ENCODE data around the gene TMEM25.

Gene TMEM25

GRCh38 chr11:118503216-118503615 lies 27.8 kb upstream of the TMEM25 start:
- TF ChIP-seq, protein P1, sequence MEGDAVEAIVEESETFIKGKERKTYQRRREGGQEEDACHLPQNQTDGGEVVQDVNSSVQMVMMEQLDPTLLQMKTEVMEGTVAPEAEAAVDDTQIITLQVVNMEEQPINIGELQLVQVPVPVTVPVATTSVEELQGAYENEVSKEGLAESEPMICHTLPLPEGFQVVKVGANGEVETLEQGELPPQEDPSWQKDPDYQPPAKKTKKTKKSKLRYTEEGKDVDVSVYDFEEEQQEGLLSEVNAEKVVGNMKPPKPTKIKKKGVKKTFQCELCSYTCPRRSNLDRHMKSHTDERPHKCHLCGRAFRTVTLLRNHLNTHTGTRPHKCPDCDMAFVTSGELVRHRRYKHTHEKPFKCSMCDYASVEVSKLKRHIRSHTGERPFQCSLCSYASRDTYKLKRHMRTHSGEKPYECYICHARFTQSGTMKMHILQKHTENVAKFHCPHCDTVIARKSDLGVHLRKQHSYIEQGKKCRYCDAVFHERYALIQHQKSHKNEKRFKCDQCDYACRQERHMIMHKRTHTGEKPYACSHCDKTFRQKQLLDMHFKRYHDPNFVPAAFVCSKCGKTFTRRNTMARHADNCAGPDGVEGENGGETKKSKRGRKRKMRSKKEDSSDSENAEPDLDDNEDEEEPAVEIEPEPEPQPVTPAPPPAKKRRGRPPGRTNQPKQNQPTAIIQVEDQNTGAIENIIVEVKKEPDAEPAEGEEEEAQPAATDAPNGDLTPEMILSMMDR (IDR thresholded peaks at IDR 0.05; ENCODE audit: borderline replicate concordance, extremely low read depth, low read length, poor library complexity, severe bottlenecking), result no peak
- TF ChIP-seq EZH2 (IDR thresholded peaks at IDR 0.05; ENCODE audit: borderline replicate concordance, low read depth, low read length, severe bottlenecking), result no peak
- Histone ChIP-seq H2AFZ (ENCODE audit: low read depth, low read length) (no peak overlapping the region), H3K4me2 (ENCODE audit: insufficient read depth, low read length) (no peak overlapping the region), H3K27ac (ENCODE audit: low read length) (no peak overlapping the region), H3K27me3 (ENCODE audit: insufficient read depth, low read length, poor library complexity) (no peaks in the 10 kb centered on the region), H3K9ac (ENCODE audit: low read depth, low read length) (no peak overlapping the region), H3K79me2 (ENCODE audit: insufficient read depth, low read length) (no peaks in the 10 kb centered on the region), H3K9me3 (ENCODE audit: insufficient read depth, low read length, severe bottlenecking) (no peaks in the 10 kb centered on the region), H3K4me3 (ENCODE audit: low read depth in 1 of 2, low read length in 2 of 2) (no peak overlapping the region), H3K36me3 (ENCODE audit: insufficient read depth, low read length) (peaks cover 99% of the 10 kb centered on the region), H3K4me1 (ENCODE audit: insufficient read depth, low read length) (no peaks in the 10 kb centered on the region), H4K20me1 (ENCODE audit: insufficient read depth, low read length) (peaks cover 10% of the 10 kb centered on the region; the same call in 1 of the 2 replicates)
- DNase-seq (no peak), ATAC-seq (ENCODE audit: insufficient read depth, low read depth) (no peak)

- Histone ChIP-seq H3K27me3 (ENCODE audit: insufficient read depth, low read length, poor library complexity) (no peaks in the 10 kb centered on the region), H2AFZ (ENCODE audit: low read depth, low read length) (no peak overlapping the region), H3K4me2 (ENCODE audit: insufficient read depth, low read length) (no peak overlapping the region), H4K20me1 (ENCODE audit: insufficient read depth, low read length) (no peaks in the 10 kb centered on the region), H3K36me3 (ENCODE audit: insufficient read depth, low read length) (peaks cover 99% of the 10 kb centered on the region), H3K79me2 (ENCODE audit: insufficient read depth, low read length) (no peaks in the 10 kb centered on the region), H3K9me3 (ENCODE audit: insufficient read depth, low read length, severe bottlenecking) (no peaks in the 10 kb centered on the region), H3K9ac (ENCODE audit: low read depth, low read length) (no peak overlapping the region), H3K4me1 (ENCODE audit: insufficient read depth, low read length) (no peaks in the 10 kb centered on the region), H3K27ac (ENCODE audit: low read length) (no peak overlapping the region), H3K4me3 (ENCODE audit: low read depth in 1 of 2, low read length in 2 of 2) (no peak overlapping the region)
- no peak for TF ChIP-seq EZH2 (IDR thresholded peaks at IDR 0.05; ENCODE audit: borderline replicate concordance, low read depth, low read length, severe bottlenecking)
- ATAC-seq (ENCODE audit: insufficient read depth, low read depth) (no peak), DNase-seq (no peak)
These were observed 19.4 kb upstream of the TMEM25 start for GRCh38 chr11:118511601-118512000.

GRCh38 chr11:118514103-118514502 lies 16.9 kb upstream of the TMEM25 start:
- ATAC-seq (ENCODE audit: insufficient read depth, low read depth), result no peak
- no peak overlapping the region for H2AFZ ChIP-seq (ENCODE audit: low read depth, low read length)
- H3K36me3 ChIP-seq (ENCODE audit: insufficient read depth, low read length), result peaks cover 91% of the 10 kb centered on the region
- no peaks in the 10 kb centered on the region for H3K9me3 ChIP-seq (ENCODE audit: insufficient read depth, low read length, severe bottlenecking)
- H3K79me2 ChIP-seq (ENCODE audit: insufficient read depth, low read length), result no peaks in the 10 kb centered on the region
- no peaks in the 10 kb centered on the region for H4K20me1 ChIP-seq (ENCODE audit: insufficient read depth, low read length)
- H3K4me2 ChIP-seq (ENCODE audit: insufficient read depth, low read length), result no peak overlapping the region
- TF ChIP-seq EZH2 (IDR thresholded peaks at IDR 0.05; ENCODE audit: borderline replicate concordance, low read depth, low read length, severe bottlenecking), result no peak
- TF ChIP-seq, protein P1 (IDR thresholded peaks at IDR 0.05; ENCODE audit: borderline replicate concordance, extremely low read depth, low read length, poor library complexity, severe bottlenecking), result no peak
- no peak overlapping the region for H3K27ac ChIP-seq (ENCODE audit: low read length)
- H3K9ac ChIP-seq (ENCODE audit: low read depth, low read length), result no peak overlapping the region
- no peaks in the 10 kb centered on the region for H3K4me1 ChIP-seq (ENCODE audit: insufficient read depth, low read length)
- DNase-seq, result no peak
- no peak overlapping the region for H3K4me3 ChIP-seq (ENCODE audit: low read depth in 1 of 2, low read length in 2 of 2)
- no peaks in the 10 kb centered on the region for H3K27me3 ChIP-seq (ENCODE audit: insufficient read depth, low read length, poor library complexity)

DNA sequence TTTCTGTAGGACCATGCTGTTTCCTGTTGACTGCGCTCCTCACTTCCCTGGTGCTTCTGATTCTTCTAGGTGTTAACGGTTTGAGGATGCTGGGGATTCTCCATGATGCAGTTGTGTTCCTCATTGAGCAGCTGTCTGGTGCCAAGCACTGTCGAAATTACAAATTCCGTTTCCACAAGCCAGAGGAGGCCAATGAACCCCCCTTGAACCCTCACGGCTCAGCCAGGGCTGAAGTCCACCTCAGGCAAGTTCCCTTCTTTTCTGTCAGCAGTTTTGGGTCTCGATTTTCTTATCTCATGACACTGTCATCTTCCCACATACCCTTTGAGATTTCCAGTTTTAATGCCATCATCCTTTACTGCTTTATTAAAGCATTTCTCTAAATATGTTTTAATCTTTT lies 11.4 kb upstream of the TMEM25 start:
- peaks cover 89% of the 10 kb centered on the region for H3K36me3 ChIP-seq (ENCODE audit: insufficient read depth, low read length)
- H4K20me1 ChIP-seq (ENCODE audit: insufficient read depth, low read length), result peaks cover 4% of the 10 kb centered on the region
- H3K27ac ChIP-seq (ENCODE audit: low read length), result no peak overlapping the region
- H3K79me2 ChIP-seq (ENCODE audit: insufficient read depth, low read length), result no peaks in the 10 kb centered on the region
- ATAC-seq (ENCODE audit: insufficient read depth, low read depth) (no peak), DNase-seq (no peak)
- no peak overlapping the region for H3K4me3 ChIP-seq (ENCODE audit: low read depth in 1 of 2, low read length in 2 of 2)
- H3K9me3 ChIP-seq (ENCODE audit: insufficient read depth, low read length, severe bottlenecking), result no peaks in the 10 kb centered on the region
- H3K27me3 ChIP-seq (ENCODE audit: insufficient read depth, low read length, poor library complexity), result no peaks in the 10 kb centered on the region
- no peak overlapping the region for H3K9ac ChIP-seq (ENCODE audit: low read depth, low read length)
- TF ChIP-seq, protein P1 (IDR thresholded peaks at IDR 0.05; ENCODE audit: borderline replicate concordance, extremely low read depth, low read length, poor library complexity, severe bottlenecking), result no peak
- no peak for TF ChIP-seq EZH2 (IDR thresholded peaks at IDR 0.05; ENCODE audit: borderline replicate concordance, low read depth, low read length, severe bottlenecking)
- no peak overlapping the region for H2AFZ ChIP-seq (ENCODE audit: low read depth, low read length)
- H3K4me2 ChIP-seq (ENCODE audit: insufficient read depth, low read length), result no peak overlapping the region
- H3K4me1 ChIP-seq (ENCODE audit: insufficient read depth, low read length), result no peaks in the 10 kb centered on the region

Measured in DND-41 (cell line).